Activated CD4-positive, CD25-positive, alpha-beta regulatory T cell treated with anti-CD3 and anti-CD28 coated beads, Interleukin-2, amount 50 U/mL, for 72 hours (primary cell): ENCODE results near the gene VAC14.
"Not testable (repeated sequence)": the region's sequence is repeated elsewhere in the genome, so short reads cannot be mapped to it uniquely, and the experiment has no call there.

ENCODE experiments used
- DNase-seq: peaks from one replicate; pipeline ENCODE4 v3.0.0; 2021

The VAC14 gene

DNA sequence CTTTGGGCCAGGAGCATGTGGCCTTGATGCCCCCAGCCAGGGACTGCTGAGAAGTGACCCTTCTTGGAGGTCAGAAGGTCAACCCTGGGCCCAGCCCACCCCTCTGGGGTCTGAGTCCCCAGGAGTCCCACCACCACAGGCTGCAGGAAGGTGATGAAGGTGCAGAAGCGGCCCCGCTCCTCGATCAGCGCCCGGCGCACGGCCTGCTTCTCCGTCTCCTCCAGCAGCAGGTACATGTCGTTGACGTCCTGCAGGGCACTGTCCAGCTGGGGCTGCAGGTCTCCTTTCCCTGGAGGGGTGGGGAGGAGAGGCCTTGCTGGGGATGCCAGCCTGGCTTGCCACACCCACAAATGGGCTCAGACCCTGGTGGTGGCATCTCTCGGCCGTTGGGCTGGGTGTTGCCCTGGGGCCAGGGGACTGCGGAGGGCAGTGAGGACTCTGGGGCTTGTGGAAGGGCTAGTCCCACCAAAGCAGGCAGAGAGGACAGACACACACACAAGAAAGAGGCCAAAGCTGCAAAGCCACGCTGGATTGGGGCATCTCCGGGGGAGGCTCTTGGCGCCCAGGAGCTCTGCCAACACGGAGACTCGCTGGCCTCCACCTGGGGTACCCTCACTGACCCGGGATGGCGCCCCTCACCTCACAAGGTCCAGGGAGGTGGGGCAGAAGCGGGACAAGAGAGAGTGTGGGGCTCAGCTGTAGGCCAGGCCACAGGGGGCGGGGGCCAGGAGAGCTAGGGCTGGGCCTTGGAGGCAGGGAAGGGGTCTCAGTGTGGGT, 122.6 kb downstream of the VAC14 start:
- DNase-seq = no peak

DNA sequence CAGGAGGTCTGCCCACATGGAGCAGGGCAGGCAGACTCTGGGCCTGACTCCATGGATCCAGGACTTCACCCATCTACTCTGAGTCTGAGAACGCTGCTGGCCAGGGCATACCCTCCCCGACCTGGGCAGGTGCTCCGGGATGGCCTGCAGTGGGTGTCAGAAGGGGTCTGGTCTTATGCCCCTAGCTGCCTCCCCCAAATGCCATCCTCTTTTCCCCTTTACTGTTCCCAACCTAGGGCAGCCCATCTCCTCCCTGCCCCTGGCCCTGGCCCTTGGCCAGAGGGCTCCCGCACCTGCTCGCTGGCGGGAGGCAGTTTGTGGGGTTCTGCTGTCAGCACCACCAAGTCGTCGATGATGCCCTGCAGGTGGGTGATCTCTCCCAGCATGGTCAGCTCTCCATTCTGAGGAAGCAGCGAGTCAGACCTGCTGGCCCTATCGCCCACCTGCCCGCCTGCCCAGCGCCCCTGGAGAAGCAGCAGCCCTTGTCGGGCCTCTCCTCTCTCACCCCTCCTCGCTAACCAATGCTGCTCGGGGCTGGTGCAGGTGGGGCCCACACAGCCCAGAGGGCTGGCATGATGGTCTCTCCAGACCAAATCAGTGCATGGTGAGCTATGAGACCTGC, 123.3 kb downstream of the VAC14 start:
- DNase-seq = no peak

DNA sequence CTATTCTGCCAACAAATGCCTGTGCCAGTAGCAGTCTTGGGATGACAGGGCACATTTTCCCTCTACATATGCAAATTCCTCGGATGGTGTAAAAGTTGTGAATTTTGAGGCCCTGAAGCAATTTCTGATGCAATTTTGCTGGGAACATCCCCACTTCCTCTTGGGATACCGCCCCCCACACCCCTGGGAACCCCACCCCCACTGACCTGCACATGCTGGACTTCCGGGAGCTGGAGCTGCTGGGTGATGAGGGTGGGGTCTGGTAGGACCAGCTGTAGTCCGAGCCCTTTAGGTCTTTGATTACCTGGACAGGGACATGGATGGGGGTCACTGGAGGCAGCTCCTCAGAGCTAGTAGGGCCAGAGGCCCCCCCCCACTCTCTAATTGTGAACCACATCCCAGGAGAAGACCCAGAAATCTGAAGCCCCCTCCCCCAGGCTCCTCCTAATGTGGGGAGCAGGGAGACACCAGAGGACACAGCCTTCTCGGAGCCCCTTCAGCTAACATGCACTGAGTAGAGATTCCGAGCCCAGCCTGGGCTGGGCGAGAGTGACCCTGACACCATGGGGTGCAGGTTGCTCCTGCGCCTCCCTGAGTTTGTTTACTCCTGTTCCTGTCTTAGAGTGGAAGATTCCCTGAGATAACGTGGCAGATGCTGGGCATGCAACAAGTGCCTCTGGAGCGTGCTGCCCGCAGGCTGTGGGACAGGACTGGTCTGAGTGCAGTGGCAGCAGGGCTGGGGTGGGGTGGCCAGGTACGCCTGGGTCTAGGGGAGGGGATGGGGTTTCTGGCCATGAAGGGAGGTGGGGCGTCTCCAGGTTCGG, 124.1 kb downstream of the VAC14 start:
- DNase-seq = no peak

DNA sequence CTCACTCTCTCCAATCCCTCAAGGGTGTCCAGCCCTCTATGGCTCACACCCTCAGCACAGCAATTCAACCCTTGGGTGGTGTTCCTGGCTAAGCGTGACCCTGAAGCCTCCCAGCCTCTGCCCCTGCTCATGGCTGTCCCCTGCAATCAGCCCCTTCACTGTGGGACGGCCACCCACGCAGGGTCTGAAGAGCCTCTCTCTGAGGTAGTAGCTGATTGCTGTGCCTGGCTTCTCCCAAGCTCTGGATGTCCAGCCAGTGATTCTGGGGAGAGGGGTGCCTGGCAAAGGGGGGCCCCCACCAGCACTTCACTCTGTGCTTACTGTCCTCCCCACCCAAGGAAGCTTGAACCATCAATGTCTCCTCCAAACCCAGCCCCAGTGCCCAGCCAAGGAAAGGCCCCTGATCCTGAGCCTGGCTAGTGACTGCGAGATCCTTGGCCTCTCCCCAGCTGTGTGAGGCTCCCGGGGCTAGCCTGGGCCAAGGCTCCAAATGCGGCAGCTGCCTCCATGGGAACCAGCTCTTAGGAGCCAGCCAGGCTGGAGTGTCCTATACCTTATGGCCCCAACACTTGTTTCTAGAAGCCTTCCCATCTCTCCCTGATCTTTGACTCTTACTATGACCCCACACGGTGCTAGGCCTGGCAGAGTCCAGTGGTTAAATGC, 125.0 kb downstream of the VAC14 start:
- DNase-seq = no peak

DNA sequence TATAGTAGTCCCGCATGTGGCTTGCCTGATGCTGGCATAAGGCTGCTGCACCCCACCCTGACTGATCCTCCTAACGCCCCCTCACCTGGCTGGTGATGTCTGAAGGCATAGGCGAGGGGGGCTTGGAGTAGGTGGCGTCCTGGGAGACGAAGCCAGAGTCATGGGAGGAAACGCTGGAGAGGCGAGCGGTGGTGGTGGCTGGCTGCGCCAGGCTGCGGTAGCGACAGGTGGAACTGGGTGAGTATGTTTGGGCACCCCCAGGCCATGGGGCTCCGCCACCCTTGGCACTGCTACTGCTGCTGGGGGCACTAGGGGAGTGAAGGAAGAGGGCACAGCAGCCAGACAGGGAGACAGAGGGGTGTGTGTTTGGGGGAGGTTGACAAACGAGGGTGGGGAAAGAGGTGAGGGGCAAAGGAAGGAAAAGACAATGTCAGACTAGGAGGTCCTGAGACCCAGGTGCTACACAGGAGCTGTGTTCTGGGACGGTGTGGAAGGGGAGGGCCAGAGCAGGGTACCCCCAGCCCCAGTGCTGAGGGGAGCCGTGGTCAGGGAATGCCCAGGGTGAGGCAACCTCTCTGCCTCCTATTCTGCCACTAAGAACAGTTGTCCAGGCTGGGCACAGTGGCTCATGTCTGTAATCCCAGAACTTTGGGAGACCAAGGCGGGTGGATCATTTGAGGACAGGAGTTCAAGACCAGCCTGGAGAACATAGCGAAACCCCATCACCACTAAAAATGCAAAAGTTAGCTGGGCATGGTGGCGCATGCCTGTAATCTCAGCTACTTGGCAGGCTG, 126.5 kb downstream of the VAC14 start:
- no peak for DNase-seq

DNA sequence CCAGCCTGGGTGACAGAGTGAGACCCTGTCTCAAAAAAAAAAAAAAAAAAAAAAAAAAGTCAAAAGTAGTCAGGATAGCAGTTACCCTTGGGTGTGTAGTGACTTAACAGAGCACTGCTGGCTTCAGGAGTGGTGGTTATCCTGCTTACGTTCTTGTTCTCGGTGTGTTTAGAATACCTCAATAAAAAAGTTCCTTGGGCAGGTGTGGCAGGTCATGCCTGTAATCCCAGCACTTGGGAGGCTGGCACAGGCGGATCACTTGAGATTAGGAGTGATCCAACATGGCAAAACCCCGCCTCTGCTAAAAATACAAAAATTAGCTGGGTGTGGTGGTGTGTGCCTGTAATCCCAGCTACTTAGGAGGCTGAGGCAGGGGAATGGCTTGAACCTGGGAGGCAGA, 130.0 kb downstream of the VAC14 start:
- DNase-seq = not testable (repeated sequence)

DNA sequence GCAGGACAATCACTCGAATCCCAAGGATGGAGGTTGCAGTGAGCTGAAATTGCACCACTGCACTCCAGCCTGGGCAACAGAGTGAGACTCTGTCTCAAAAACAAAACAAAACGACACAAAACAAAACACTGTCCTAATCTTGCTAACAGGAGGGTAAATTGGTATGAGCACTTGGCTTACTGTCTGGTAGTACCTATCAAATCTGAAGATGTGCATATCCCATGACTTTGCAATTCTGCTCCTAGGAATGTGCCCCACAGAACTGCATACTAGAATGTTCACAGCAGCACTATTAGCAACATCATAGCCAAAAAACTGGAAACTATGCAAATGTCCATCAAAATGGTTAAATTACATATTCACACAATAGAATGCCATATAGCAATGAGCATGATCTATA, 130.8 kb downstream of the VAC14 start:
- no peak for DNase-seq

DNA sequence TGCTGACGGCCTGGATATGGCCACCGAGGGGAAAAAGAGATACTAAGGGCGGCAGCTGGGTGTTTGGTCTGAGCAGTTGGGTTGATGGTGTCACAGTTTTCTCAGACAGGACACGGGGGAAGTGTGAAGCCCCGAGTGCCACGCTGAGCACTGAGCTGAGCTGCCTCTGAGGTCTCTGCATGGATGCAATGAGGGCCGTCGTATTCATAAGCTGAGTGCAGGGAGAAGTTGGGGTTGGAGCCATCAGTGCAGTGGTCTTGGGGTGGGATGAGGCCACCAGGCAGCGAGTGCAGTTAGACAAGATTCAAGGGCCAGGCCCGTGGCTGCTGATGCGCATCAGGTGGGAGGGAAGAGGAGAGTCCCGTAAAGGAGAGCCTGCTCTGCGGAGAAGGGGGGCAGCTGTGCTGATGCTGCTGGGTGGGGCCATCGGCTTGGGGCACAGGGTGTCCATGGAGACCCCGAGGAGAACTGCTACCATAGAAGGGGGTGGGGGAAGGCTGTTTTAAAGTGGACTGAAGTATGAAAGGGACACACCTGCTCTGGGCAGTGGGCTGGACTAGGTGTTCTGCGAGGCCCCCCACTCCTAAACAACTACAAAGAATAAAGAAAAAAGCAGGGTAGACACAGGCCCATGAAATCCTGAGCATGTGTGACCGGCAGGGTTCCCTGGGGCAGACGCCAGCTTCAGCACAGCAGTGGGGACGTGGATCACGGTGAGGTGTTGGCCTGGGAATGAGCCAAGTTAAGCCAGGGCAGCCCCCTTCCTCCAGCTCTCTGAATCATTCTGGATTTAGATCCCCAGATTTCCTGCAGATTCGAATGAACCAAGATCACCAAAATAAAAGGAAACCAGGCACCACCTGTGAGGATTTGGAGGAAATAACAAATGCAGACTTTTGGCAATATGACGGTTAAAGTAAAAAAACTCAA, 134.9 kb downstream of the VAC14 start:
- DNase-seq = no peak

DNA sequence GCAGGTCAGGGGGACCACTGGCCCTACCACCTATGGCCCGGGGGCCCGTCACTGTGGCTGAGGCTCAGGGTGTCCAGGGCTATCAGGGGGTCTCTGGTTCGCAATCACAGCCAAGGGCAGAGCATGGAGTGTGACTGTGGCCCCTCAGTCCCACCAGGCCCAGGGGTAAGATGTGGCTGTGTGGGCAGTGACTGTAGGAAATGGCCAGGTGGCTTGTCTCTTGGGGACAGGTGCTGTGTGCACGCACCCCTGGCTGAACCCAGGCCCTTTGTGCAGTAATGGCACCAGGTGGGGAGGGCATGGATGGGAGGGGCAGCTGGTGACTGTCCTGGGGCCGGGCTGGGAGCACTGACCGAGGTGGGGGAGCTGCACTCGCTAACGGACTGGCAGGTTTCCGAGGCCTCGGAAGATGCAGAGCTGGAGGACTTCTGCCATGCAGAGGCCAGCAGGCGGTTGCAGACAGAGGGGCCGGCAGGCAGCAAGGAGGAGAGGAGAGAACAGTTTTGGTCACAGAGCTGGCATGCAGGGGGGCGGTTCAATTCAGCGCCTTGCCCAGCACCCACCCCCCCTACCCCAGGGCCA, 135.8 kb downstream of the VAC14 start:
- DNase-seq = no peak

DNA sequence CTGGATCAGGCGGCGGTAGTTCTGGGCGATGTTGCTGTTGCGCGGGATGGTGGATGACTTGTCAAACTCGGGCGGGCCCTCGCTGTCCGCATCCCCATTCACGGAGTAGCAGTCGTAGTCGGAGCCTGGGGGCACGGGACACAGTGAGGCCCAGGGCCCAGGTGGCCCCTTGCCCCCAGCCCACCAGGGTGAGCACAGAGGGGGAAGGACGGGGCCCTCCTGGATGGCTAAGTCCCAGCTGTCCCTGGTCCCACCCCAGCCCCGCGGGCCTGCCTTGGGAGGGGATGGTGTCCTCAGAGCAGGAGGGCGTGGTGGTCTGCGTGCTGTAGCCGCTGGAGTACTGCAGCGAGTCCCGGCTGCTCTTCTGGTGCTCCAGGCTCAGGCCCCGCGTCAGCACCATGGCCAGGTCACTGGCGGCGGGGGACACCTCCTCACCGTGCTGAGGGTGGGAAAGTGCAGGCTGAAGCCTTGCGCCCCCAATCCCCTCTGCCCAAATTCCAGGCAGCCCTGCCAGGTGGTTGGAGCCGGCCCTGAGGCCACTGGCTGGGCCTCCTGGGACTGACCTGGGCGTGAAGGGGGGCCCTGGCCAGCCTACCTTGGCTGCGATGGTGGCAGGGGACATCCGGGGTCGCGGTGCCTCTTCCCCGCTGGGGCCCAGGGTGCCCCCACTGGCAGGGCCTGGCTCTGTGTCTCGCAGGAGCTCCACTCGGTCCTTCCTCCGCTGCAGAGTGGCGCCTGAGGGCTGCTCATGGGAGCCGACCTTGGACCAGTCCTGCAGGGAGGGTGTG, 136.4 kb downstream of the VAC14 start:
- DNase-seq = no peak

DNA sequence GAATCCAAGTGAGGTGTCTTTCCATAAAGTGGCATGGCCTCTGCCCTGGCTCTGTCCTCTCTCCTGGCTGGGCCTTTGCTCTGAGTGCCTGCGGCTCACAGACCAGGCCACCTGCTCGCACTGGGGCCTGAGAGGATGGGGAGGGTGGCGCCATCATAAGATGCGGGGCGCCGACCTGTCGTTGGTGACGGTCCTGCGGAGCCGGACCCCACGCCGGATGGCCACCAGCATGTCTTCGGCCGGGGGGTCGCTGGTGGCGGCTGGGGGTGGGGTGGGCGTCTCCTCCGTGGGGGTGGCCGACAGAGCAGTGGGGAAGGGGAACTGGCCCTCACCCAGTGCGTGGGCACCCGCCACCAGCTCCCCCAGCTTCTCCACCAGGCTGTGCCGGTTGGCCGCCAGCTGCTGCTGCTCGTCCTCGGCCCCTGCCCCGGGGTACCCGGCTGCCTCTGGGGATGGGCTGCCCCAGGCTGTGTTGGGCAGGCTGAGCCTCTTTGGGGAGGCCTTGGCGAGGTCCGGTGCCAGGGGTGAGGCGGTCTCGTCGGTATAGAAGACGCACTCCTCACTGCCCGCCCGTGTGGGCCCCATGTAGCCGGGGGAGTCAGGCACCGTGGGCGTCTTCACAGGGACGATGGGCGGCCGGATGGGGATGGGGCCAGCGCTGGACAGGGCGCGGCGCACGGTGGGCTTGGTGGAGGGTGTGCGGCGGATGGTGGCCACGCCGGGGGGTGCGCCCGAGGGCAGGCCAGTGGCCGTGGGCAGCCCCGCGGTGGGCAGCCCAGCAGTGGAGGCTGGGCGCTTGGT, 137.2 kb downstream of the VAC14 start:
- no peak for DNase-seq

DNA sequence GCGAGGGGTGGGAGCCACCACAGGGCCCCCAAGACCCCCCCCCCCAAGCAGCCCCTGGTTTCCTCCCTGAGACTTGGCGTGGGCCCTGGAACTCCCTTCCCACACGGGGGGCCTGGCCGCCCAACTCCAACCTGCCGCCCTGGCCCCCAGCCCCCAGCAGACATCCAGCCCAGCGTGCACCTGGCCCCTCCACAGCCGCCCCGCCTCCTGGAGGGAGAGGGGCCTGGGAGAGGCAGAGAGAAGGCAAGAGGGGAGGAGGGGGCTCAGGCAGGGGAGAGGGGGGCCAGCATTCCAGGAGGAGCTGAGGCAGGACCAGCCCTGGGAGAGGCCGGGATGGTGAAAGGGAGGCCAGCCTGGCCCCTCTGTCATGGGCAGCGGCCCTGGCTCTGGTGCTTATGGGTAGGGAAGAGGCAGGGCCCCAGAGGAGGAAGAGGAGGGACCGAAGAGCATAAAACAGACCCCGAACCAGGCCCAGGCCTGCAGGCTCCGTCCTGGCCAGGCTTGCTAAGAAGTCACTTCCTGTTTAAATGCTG, 137.9 kb downstream of the VAC14 start:
- no peak for DNase-seq

DNA sequence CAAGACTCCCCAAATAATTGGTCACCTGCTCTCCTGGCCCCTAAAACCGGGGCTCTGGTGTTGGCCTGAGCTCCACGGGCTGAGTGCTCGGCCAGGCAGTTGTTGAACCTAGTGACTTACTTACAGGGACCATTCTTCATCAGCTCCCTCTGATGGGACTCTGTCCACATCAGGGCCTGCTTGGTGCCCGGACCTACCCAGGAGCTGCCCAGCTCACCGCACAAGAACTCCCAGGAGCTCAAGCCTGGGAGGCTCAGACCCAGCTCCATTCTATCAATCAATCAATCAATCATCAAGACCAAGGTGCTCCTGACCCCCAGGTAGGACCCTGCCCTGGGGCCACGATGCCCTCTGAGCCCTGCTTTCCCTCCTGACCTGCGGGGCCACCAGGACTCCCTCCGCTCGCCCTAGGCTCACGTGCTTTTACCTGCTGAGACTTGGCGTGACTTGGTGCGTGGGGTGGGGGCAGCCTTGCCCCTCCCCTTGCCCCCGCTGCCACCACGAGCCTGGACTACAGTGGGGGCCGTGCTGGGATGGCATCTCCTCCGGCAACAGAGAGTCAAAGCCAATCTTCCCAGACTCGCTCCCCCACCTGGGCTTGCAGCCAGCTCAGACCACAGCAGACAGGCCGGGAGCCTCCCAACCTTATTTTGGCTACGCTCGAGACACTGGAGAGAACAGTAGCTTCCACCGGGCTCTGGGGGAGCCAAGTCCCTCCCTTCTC, 138.9 kb downstream of the VAC14 start:
- no peak for DNase-seq

DNA sequence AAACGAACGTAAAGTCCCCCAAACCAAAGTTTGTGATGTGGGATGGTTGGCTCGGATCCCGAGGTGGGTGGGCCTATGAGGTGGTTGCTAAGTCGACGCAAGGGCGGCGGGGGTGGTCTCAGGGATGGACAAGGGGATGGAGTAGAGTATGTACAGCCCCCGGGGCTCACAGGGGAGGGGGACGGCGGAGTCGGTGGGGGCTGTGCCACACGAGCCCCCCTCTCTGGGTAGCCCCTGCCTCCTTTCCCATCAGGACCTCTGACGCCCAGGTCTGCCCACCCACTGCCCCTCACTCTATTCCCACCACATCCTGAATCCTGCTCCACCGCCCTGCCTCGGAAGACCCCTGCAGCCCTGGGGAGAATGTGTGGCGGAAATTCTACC, 139.4 kb downstream of the VAC14 start:
- no peak for DNase-seq

DNA sequence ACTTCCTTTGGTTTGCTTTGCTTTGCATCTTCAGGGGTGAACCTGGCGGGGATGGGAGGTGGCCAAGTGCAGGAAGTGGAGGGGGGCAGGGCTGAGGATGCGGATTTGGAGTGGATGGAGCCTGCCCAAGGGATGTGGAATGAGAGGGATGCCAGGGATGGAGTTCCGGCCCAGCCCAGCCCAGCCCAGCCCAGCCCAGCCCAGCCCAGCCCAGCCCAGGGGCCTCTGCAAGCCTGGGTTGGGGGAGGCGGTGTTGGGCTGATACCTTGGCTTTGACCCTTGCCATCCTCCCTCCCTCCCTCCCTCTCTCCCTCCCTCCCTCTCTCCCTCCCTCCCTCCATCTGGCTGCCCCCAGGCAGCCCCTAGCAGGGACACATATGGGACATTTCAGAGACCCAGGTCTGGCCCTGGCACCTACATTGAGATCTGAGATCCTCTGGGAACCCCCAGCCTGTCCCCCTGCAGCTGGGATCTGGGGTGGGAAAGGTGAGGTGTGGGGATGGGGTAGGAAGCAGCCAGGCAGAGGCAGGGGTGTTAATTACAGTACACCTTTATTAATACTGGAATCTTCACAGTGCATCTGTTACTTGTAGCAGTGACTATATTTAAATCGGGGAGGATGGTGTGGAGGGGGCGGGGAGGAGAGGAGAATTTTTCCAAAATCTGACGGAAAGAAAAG, 140.1 kb downstream of the VAC14 start:
- no peak for DNase-seq

DNA sequence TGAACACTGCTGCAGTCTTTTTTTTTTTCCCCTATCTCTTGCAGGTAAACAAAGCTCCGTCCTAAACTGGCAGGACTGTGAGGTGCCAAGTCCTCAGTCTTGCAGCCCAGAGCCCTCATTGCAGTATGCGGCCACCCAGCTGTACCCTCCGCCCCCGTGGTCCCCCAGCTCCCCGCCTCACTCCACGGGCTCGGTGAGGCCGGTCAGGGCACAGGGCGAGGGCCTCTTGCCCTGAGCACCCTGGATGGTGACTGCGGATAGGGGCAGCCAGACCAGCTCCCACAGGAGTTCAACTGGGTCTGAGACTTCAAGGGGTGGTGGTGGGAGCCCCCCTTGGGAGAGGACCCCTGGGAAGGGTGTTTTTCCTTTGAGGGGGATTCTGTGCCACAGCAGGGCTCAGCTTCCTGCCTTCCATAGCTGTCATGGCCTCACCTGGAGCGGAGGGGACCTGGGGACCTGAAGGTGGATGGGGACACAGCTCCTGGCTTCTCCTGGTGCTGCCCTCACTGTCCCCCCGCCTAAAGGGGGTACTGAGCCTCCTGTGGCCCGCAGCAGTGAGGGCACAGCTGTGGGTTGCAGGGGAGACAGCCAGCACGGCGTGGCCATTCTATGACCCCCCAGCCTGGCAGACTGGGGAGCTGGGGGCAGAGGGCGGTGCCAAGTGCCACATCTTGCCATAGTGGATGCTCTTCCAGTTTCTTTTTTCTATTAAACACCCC, 140.8 kb downstream of the VAC14 start:
- DNase-seq = no peak

DNA sequence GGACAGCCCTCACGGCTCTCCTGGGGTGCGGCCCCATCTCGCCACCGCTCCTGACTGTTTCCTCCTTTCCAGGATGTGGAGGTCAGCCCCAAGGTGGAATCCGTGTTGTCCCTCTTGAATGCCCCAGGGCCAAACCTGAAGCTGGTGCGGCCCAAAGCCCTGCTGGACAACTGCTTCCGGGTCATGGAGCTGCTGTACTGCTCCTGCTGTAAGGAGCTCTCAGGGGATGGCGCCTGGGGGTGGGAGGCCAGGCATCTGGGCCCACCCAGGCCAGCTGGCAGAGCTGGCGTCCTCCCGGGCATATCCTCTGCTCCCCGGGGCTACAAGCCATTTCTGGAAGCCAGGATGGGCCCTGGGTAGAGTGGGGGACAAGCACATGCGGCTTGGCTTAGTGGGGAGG, 141.4 kb downstream of the VAC14 start:
- DNase-seq = no peak
